Aorta (tissue), 4 donors: ENCODE results near the gene APOC1. TPM values are rescaled to one million over a fixed set of nuclear protein-coding genes. Genes with fewer than 3 reads are reported as not detected.

Experiments used
- polyA plus RNA-seq, 2 donors: library from polyadenylated mRNA; stranded (reverse); fragments of 200-250 nt; gene quantifications; one replicate each; pipeline ENCODE4 v1.2.3, GENCODE V29; 2013
- total RNA-seq, 2 donors: library from RNA; stranded (reverse); fragmentation: NEBNext Ultra II Directional; extraction: Animal tissue kit (Norgen Biotek cat#: 25700); gene quantifications; one replicate each; pipeline ENCODE4 v1.2.1, GENCODE V29; 2021
- donor health status: healthy with polysubstance abuse.
- donor health status: Bipolar disorder and iron deficiency.
- donor health status: DM: no; HTN: no; CAD: no.
- donor health status: DM: yes; HTN: yes; CAD: no.

The APOC1 gene
- total and polyA plus RNA-seq, 4 donors: 7.4 to 127 (median 18.5) TPM

Other genes starting within 250 kb of the APOC1 start
- 10 to 100 TPM; 12.7 TPM for gene CEACAM19, start 243.1 kb upstream of the APOC1 start, total RNA-seq
- gene CEACAM19, start 243.1 kb upstream of the APOC1 start, polyA plus RNA-seq: 10 to 100 TPM in 1 of 2 donors, 1 to 10 TPM in 1; 1.8 to 18.4 TPM
- gene CEACAM16, start 215.5 kb upstream of the APOC1 start, total RNA-seq: under 1 TPM in 1 of 2 donors, not detected in 1; 0.36 TPM
- not detected for gene CEACAM16, start 215.5 kb upstream of the APOC1 start, polyA plus RNA-seq
- gene BCL3, start 165.9 kb upstream of the APOC1 start, total RNA-seq: 100 to 1,000 TPM in 1 of 2 donors, 10 to 100 TPM in 1; 46.4 to 102 TPM
- 10 to 100 TPM; 29.9 to 36.2 TPM for gene BCL3, start 165.9 kb upstream of the APOC1 start, polyA plus RNA-seq
- not detected for gene CBLC, start 136.7 kb upstream of the APOC1 start, total RNA-seq
- gene CBLC, start 136.7 kb upstream of the APOC1 start, polyA plus RNA-seq: 10 to 100 TPM in 1 of 2 donors, not detected in 1; 13.3 TPM
- gene BCAM, start 105.5 kb upstream of the APOC1 start, total RNA-seq: 100 to 1,000 TPM; 146 to 161 TPM
- gene BCAM, start 105.5 kb upstream of the APOC1 start, polyA plus RNA-seq: 100 to 1,000 TPM in 1 of 2 donors, 10 to 100 TPM in 1; 43.1 to 109 TPM
- 10 to 100 TPM; 88.2 to 97.8 TPM for gene NECTIN2, start 68.3 kb upstream of the APOC1 start, total RNA-seq
- gene NECTIN2, start 68.3 kb upstream of the APOC1 start, polyA plus RNA-seq: 10 to 100 TPM; 27.8 to 49.5 TPM
- 10 to 100 TPM; 22.3 to 23.6 TPM for gene TOMM40, start 23.4 kb upstream of the APOC1 start, total RNA-seq
- gene TOMM40, start 23.4 kb upstream of the APOC1 start, polyA plus RNA-seq: 10 to 100 TPM in 1 of 2 donors, 1 to 10 TPM in 1; 8.9 to 14.8 TPM
- 100 to 1,000 TPM in 1 of 2 donors, 10 to 100 TPM in 1; 96.1 to 105 TPM for gene APOE, start 8.8 kb upstream of the APOC1 start, total RNA-seq
- gene APOE, start 8.8 kb upstream of the APOC1 start, polyA plus RNA-seq: 100 to 1,000 TPM; 207 to 455 TPM
- gene APOC4, start 27.6 kb downstream of the APOC1 start, total RNA-seq: not detected
- not detected for gene APOC4, start 27.6 kb downstream of the APOC1 start, polyA plus RNA-seq
- gene APOC2, start 31.4 kb downstream of the APOC1 start, total RNA-seq: 1 to 10 TPM; 1.2 to 1.5 TPM
- gene APOC2, start 31.4 kb downstream of the APOC1 start, polyA plus RNA-seq: 10 to 100 TPM in 1 of 2 donors, not detected in 1; 18.8 TPM
- gene CLPTM1, start 40.8 kb downstream of the APOC1 start, total RNA-seq: 10 to 100 TPM; 70.6 to 72.5 TPM
- gene CLPTM1, start 40.8 kb downstream of the APOC1 start, polyA plus RNA-seq: 10 to 100 TPM; 25.7 to 81.4 TPM
- gene RELB, start 86.9 kb downstream of the APOC1 start, total RNA-seq: 10 to 100 TPM; 20.2 to 30.0 TPM
- 10 to 100 TPM in 1 of 2 donors, 1 to 10 TPM in 1; 7.0 to 10.6 TPM for gene RELB, start 86.9 kb downstream of the APOC1 start, polyA plus RNA-seq
- gene CLASRP, start 124.4 kb downstream of the APOC1 start, total RNA-seq: 100 to 1,000 TPM in 1 of 2 donors, 10 to 100 TPM in 1; 79.9 to 105 TPM
- 100 to 1,000 TPM in 1 of 2 donors, 10 to 100 TPM in 1; 18.2 to 209 TPM for gene CLASRP, start 124.4 kb downstream of the APOC1 start, polyA plus RNA-seq
- under 1 TPM; 0.19 to 0.45 TPM for gene ZNF296, start 161.9 kb downstream of the APOC1 start, total RNA-seq
- gene ZNF296, start 161.9 kb downstream of the APOC1 start, polyA plus RNA-seq: 1 to 10 TPM in 1 of 2 donors, under 1 TPM in 1; 0.38 to 1.1 TPM
- gene GEMIN7, start 164.7 kb downstream of the APOC1 start, total RNA-seq: 10 to 100 TPM in 1 of 2 donors, 1 to 10 TPM in 1; 8.0 to 12.3 TPM
- gene GEMIN7, start 164.7 kb downstream of the APOC1 start, polyA plus RNA-seq: 10 to 100 TPM in 1 of 2 donors, 1 to 10 TPM in 1; 6.4 to 13.5 TPM
- 10 to 100 TPM; 12.1 to 22.7 TPM for gene PPP1R37, start 178.6 kb downstream of the APOC1 start, total RNA-seq
- gene PPP1R37, start 178.6 kb downstream of the APOC1 start, polyA plus RNA-seq: 10 to 100 TPM in 1 of 2 donors, 1 to 10 TPM in 1; 7.1 to 16.8 TPM
- not detected for gene NKPD1, start 246.4 kb downstream of the APOC1 start, total RNA-seq
- gene NKPD1, start 246.4 kb downstream of the APOC1 start, polyA plus RNA-seq: under 1 TPM in 1 of 2 donors, not detected in 1; 0.05 TPM